Stimulated activated naive CD4-positive, alpha-beta T cell (primary cell): ENCODE measurements around the gene HS2ST1.
"Not testable (repeated sequence)": the region's sequence is repeated elsewhere in the genome, so short reads cannot be mapped to it uniquely, and the experiment has no call there.

Experiments
- DNase-seq, 6 experiments: peaks; one replicate each; lab custom pipeline; 2025; lab: John Stamatoyannopoulos, UW

Gene HS2ST1

DNA sequence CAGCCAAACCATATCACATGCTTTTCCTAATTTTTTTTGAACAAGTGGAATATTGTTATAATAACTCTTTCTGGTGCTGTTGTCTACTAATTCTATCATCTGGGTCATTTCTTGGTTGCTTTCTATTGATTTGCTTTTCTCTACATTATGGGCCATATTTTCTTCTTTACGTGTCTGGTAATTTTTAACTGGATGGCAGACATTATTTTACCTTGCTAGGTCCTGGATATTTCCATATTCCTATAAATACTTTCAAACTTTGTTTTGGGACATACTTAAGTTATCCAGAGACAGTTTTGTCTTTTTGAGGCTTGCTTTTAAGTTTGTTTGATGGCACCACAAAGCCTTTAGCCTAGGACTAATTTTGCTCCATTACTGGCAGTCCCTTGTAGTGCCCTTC, 11.3 kb downstream of the HS2ST1 start:
- no peak for DNase-seq

DNA sequence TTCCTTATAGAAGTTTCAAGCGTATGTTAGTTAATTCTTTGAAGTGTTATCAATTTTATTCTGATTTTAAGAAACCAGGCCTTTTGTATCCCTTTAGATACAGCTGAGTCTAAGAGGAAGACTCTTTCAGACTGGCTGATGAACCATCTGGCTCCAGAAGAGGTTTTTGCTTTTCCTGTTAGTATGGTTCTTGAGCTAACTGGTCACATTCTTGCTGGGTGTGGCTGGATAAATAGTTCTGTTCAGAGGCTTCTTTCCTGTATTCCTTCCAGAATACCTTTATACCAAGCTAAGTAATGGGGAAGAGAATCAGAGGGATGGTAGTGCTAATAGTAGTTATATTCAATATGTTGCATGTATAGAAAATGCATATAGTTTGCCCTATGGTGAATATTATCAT, 12.4 kb downstream of the HS2ST1 start:
- DNase-seq, result no peak

DNA sequence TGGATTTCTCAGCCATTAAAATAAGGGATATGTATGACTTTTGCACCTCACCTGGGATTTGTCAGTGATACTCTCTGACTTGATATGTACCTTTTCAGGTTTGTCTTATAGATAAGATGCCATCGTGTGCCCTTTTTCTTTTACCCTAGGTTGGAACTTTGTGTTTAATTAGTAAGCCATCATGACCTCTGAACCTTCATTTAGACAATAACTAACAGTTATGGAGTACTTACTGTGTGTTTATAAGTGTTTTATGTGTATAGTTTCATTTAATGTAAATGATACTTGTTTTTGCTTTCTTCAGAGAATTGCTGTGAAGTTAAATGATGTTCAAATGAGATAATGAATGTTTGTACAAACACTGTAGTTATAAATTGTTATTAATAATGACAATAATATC, 14.4 kb downstream of the HS2ST1 start:
- no peak for DNase-seq

DNA sequence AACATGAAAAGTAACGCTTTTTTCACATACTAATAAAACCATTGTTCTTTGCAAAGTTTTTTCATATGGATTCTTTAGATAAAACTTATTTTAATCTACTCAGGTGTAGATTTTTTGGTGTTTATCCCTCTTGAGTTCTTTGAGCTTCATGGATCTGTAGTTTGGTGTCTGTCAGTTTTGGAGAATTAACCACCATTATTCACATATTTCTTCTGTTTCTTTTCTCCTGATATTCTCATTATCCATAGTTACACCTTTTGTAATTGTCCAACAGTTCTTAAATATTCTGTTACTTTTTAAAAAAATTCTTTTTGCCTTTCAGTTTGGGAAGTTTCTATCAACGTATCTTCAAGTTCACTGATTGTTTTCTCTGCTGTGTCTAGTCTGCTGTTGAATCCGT, 18.6 kb downstream of the HS2ST1 start:
- DNase-seq, result no peak

DNA sequence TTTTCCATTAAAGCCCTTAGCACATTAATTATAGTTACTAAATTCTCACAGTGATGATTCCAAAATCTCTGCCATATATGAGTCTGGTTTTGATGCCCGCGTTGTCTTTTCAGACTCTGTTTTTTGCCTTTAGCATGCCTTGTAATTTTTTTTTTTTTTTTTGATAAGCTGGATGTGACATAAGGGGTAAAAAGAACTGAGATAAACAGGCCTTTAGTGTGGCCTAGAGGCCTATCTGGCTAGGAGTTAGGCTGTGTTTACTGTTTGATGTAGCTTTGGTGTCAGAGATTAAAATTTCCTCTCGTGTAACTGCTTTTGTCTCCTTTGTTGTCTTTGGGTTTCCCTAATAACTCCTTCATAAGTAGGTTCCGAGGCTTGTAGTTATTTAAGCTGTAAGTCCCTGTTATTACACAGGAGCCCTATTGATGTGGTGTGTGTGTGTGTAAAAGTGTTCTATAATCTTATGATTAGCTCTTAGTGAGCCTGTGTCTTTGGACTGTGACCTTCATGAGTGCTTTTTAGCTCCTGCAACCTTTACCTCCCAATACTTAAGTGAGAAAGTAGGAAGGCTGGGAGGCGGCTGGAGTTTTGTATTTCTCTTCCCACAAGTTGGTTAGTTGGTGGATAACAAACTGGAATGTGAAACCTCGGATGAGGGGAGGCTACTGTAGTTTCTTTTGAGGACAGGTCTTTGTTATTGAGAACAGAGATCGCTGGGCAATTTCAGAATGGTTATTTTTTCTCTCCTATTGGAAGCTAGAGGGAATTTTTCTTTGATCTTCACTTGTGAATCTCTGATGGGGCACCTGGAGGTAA, 19.3 kb downstream of the HS2ST1 start:
- peak in 2 of 6 experiments; percentile 2 to 5 for DNase-seq

DNA sequence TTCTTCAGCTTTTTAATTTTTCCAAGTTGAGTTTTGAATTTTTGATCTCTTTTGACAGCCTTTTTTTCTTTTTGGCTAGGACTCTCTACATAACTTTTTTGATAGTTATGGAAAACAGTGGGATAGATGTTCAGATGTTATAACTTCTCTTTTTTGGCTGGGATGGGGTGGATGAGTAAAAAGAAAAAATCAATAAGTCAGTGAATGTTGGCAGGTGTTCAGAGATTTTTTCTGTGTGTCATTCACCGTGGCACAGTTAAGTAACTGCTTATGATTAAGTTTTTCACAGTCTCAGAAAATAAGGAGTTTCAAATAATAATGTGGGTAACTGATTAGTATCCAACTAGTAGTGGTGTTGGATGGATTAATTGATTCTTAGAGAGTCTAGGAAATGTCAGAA, 24.0 kb downstream of the HS2ST1 start:
- DNase-seq, result no peak

DNA sequence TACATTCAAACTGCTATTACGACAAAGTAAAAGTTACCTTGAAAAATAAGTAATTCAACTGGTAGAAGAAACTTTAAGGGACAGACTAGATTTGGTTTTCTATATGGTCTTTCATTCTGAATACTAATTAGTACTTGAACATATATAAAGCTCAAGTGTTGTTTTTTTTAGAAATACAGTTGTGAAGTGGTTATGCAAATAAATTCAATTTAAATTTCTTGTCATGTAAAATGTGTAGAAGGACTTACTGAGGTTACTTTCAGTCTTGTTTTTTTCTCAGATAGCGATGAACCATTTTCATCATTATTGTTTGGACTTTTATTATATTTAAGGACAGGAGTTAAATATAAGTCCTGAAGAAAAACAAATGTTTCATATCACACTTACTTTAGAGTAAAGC, 24.4 kb downstream of the HS2ST1 start:
- DNase-seq, result no peak

DNA sequence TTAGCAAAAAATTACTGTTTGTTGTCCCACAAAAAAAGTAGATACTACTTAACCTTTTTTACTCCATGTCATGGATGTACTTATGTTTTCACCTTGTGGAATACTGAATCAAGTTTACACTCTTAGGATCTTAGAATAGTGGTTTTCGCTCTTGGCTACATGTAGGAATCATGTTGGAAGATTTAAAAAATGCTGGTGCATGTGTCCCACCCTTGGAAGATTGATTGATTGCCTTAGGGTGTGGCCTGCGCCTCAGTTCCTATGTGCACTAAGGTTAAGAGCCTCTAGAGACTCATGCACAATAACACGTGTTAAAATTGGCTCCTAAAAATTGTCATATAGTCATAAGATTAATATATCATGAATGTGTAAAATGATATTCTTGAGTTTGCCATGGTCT, 25.0 kb downstream of the HS2ST1 start:
- DNase-seq, result no peak

DNA sequence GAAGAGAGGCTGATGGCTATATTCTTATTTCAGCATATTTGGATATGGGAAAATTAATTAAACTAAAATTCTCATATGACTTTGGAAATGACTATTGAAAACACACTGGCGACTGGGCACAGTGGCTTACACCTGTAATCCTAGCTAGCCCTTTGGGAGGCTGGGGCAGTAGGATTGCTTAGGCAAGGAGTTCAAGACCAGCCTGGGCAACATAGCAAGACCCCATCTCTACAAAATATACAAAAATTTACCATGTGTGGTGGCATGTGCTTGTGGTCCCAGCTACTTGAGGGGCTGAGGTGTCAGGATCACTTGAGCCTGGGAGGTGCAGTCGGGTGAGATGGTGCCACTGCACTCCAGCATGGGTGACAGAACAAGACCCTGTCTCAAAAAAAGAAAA, 26.2 kb downstream of the HS2ST1 start:
- no peak for DNase-seq

DNA sequence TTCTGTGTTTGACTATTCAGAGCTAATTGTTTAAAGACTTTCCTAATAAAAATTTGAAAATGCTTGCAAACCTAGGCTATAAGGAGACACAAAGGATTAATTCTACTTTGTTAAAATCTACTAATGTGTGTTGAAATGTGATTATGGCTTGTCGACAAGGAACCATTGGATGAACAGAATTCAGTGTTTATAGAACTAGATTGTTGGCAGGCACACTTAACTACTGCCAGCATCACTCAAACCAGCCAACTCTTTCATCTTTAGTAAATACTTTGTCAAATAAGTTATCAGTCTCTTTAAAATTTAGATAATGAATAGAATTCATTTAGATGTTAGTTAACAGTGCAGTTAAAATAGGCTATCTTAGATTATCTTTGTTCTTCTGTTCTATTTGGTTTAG, 27.6 kb downstream of the HS2ST1 start:
- no peak for DNase-seq

DNA sequence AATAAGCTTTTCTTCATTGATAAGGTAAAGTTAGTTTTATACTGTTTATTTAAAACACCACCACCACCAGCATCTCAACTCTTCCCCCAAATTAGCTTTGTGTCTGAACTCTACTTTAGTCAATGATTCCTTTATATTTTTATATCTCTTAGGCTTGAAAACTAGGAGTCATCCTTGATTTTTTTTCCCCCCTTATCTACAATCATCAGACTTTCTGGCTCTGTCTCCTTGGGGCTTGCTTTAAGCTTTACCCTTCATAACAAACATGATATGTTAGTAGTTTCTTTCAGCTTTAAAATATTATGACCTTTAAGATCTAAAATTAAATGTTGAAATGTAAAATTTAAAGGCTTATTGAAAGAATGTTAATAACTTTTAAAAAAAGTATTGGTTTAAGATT, 28.3 kb downstream of the HS2ST1 start:
- no peak for DNase-seq

DNA sequence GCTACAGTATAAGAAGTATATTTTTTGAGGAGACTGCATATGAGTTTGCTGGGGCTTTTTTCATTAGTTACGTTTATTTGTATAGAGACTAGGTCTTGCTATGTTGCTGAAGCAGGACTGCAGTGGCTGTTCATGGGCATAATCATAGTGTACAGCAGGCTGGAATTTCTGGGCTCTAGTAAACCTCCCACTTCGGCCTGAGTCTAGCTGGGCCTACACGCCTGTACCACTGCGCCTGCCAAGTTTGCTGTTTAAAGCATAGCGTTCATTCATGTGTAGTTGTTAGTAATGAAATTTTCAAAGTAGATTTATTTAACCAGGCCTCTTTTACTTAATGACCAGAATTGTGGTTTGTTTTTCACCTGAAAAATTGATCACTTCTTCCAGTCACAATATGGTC, 33.8 kb downstream of the HS2ST1 start:
- DNase-seq, result no peak

DNA sequence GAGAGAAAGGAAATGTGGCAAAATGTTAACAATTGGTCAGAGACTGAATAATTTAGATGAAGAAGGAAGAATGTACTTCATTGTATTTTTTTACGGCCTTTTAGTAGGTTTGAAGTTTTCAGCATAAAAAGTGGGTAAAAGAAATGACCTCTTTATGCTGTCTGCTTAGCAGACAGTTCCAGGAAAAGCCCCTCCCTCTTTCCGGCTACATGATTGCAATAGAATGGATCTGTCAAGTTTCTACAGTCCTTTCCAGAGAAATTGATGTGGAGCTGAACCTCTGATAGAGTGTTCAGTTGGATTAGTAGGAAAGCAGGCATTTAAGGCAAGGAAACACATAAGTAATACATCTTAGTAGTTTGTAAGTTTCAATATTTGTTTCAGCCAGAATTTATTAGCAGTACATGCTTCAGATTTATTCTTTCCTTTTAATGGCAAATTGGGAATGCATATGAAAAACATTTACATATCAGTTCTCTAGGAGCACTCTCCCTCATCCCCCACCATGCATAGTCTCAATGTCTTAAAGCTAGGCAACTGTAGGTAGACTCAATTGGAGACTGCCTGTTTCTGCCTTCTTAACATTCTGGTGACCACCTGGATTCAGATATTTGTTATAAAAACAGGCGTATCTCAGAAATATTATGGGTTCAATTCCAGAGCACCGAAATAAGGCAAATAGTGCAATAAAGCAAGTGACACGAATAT, 36.4 kb downstream of the HS2ST1 start:
- DNase-seq, result no peak

DNA sequence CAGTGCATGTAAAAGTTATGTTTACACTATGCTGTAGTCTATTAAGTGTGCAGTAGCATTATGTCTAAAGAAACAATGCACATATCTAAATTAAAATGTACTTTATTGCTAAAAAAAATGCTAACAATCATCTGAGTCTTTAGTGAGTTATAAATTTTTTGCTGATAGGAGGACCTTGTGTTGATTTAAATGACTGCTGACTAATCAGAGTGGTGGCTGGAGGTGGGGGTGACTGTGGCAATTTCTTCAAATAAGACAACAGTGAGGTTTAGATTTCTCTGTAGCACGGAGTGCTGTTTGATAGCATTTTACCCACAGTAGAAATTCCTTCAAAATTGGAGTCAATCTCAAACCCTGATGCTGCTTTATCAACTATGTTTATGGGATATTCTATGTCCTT, 37.0 kb downstream of the HS2ST1 start:
- DNase-seq, result no peak

DNA sequence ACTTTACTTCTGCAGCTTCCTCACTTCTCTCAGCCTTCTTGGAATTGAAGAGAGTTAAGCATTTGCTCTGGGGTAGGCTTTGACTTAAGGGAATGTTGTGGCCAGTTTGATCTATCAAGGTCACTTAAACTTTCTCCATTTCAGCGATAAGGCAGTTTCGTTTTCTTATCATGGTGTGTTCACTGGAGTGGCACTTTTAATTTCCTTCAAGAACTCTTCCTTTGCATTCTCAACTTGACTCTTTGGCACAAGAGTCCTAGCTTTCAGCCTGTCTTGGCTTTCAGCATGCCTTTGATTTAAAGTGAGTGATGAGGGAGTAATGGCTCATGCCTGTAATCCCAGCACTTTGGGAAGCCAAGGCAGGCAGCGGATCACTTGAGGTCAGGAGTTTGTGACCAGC, 38.7 kb downstream of the HS2ST1 start:
- DNase-seq, result no peak

DNA sequence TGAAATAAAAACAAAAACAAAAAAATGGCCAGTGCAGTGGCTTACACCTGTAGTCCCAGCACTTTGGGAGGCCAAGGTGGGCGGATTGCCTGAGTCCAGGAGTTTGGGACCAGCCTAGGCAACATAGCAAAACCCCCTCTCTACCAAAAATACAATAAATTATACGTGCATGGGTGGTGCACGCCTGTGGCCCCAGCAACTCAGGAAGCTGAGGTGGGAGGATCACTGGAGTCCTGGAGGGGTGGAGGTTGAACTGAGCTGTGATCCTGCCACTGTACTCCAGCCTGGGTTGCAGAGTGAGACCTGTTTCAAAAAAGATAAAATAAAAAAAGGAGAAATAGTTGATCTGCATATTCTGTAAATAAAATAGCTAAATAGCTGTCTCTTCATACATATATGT, 41.2 kb downstream of the HS2ST1 start:
- DNase-seq, result no peak

DNA sequence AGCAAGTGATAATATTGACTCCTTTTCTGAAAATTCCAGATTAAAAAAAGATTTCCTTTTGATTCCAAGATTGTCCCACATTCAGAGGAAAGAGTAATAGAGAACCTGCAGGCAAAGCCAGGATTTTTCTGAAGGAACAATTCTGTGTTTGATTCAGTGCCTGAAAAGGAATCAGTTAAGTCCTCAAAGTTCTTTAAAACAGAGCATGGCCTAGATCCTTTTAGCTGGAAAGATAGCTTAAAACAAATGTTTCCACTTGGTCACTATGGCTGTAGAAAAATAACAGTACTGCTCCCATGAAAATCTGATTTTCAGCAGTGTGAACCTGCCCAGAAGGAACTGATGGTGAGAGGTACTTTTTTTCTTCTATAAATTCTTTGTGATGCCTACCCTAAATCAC, 41.8 kb downstream of the HS2ST1 start:
- no peak for DNase-seq

DNA sequence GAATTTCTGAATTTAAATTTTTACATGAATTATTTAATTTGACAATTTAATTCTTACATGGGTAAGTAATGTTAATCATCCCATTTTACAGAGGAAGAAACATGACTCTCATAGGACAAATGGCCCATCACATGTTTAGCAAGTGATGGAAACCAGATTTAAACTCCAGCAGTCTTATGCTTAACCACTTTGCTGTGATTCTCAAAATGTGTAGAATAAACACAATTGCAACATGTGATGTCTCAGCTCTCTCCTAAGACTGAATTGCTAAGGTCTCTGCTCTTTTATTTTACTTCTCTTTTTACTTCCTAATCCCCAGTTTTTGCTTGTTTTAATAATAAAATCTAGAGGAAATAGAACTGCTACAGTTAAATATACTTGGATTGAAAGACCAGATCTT, 42.8 kb downstream of the HS2ST1 start:
- DNase-seq, result no peak

DNA sequence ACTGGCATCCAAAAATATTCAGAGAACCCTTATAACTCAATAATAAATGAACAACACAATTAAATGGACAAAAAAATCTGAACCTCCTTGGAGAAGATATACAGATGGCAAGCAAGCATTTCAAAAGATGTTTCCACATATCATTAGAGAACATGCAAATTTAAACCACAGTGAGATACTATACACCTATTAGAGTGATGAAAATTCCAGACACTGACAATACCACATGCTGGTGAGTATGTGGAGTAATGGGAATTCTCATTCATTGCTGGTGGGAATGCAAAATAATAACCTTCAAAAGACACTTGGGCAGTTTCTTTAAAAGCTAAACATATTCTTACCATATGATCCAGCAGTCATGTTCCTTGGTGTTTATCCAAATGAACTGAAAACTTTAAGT, 46.1 kb downstream of the HS2ST1 start:
- no peak for DNase-seq

DNA sequence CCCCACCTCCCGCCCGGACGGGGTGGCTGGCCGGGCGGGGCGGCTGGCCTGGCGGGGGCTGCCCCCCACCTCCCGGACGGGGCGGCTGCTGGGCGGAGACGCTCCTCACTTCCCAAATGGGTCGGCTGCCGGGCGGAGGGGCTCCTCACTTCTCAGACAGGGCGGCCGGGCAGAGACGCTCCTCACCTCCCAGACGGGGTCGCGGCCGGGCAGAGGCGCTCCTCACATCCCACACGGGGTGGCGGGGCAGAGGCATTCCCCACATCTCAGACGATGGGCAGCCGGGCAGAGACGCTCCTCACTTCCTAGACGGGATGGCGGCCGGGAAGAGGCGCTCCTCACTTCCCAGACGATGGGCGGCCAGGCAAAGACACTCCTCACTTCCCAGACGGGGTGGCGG, 49.4 kb downstream of the HS2ST1 start:
- not testable (repeated sequence) for DNase-seq

DNA sequence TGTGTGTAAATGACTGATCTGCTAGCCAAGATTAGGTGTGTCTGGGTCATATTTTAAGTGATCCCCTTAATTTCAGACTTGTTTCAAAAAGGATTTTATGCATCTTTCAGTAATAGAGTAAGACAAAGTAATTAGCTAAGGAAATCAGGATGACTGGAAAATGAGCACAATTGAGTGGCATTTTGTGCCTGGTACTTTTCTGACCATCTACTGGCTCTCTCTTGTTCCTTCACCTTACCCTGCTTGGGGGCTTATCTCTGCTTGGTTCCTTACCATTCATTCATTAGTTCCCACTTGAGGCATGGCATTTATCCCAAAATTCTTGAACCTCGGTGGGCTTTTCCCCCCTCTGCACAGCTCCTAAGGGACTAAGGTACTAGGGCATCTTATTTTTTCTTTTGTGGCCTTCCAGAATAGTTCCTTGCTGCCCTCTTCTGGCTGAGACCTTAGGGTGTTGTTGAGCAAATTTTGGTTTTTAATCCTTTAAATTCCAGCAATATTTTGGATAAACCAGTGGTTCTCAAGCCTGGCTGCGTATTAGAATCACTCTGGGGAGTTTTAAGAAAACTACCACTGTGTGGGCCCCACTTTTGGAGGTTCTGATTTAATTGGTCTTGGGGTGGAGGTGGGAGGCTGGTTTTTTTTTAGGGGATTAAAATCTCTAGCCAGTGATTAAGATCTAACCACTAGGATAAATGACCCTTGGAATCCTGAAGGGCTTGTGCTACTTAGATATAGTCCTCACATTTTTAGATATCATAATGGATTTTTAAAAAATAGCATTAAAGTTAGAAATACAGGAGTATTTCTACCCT, 50.8 kb downstream of the HS2ST1 start:
- DNase-seq, result peak in 2 of 6 experiments; percentile 9 to 29

DNA sequence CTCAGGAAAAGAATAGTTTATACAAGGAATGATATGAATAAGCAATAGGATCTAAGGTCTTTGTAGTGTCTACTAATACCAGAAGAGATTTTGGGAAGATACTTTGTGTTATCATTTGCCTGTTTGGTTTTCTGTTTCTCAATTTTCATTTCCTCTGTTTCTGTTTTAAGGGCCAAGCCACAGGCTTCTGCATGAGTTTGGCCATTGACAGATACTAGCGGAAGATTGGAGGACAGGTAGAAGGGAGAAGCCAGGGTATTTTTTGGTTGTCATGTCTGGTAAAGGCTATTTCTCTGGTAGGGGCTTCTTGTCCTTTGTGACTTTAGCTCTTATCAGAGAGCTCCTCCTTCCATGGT, 51.4 kb downstream of the HS2ST1 start:
- DNase-seq, result no peak

DNA sequence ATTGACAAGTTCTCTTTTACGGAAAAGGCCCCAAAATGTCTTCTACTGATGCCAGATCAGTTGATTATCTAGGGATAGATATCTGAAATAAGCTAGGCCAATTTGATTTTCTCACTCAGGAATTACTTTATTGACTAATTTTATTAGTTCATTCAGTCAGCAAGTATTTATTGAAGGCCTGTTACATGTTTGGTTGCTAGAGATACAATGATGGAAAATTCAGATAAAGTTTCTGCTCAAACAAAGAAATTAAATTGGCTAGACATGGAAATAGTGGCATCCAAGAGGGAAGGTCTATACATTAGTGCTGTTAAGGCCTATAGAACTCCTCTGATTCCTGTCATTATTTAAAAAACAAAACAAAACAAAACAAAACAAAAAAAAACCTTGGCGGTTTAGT, 56.5 kb downstream of the HS2ST1 start:
- no peak for DNase-seq
